CD14-positive monocyte (primary cell): ENCODE data around the gene MEGF8. TPM values are rescaled to one million over a fixed set of nuclear protein-coding genes. Genes with fewer than 3 reads are reported as not detected.

Experiments used
- DNase-seq, 3 donors: peaks; one replicate each; pipeline ENCODE4 v3.0.0-alpha.2; 2011 to 2022
- H2AFZ ChIP-seq: 2 replicates; pipeline ENCODE4 v1.6.0; 2012; ENCODE audit warnings: mild to moderate bottlenecking, low read depth, low read length, inconsistent platforms; ENCODE audit not compliant: insufficient read depth, poor library complexity, severe bottlenecking
- H3K27ac ChIP-seq, 2 donors: 1 replicate in 1 of 2; 2 replicates in 1 of 2; pipeline ENCODE4 v1.5.1; 2012 to 2013; ENCODE audit warnings: low read length in 2 of 2, control low read depth in 1 of 2, inconsistent platforms in 1 of 2, low read depth in 1 of 2, mild to moderate bottlenecking in 1 of 2
- H3K27me3 ChIP-seq, 2 donors: one replicate each; pipeline versions ENCODE4 v1.6.0 to v1.6.1; 2011 to 2013; ENCODE audit warnings: low read length in 2 of 2; ENCODE audit not compliant: control insufficient read depth in 2 of 2, insufficient read depth in 2 of 2
- H3K36me3 ChIP-seq, 2 donors: replicated peaks in 1 of 2; 1 replicate in 1 of 2; 2 replicates in 1 of 2; pipeline versions ENCODE4 v1.5.1 to v1.6.1; 2012 to 2013; ENCODE audit warnings: low read length in 2 of 2, control low read depth in 1 of 2, inconsistent platforms in 1 of 2, mild to moderate bottlenecking in 1 of 2; ENCODE audit not compliant: insufficient read depth in 2 of 2, control insufficient read depth in 1 of 2
- H3K4me1 ChIP-seq, 2 donors: 1 replicate in 1 of 2; 2 replicates in 1 of 2; pipeline versions ENCODE4 v1.5.1 to v1.6.1; 2012 to 2013; ENCODE audit warnings: low read length in 2 of 2, control low read depth in 1 of 2, inconsistent platforms in 1 of 2, mild to moderate bottlenecking in 1 of 2, moderate library complexity in 1 of 2; ENCODE audit not compliant: insufficient read depth in 2 of 2, control insufficient read depth in 1 of 2
- H3K4me2 ChIP-seq: replicated peaks from 2 replicates; pipeline ENCODE3; 2012; ENCODE audit warnings: low read length, moderate library complexity, mild to moderate bottlenecking; ENCODE audit not compliant: poor library complexity, severe bottlenecking; ENCODE audit errors: extremely low read depth
- H3K4me3 ChIP-seq, 3 experiments: fragments of 200-600 bp in 1 of 3; sonication (generic) in 1 of 3; replicated peaks in 1 of 3; 1 replicate in 2 of 3; 2 replicates in 1 of 3; pipeline ENCODE4 v1.5.1; 2011 to 2013; ENCODE audit warnings: low read length in 3 of 3, mild to moderate bottlenecking in 3 of 3, control low read depth in 2 of 3, low read depth in 2 of 3, inconsistent platforms in 1 of 3, moderate library complexity in 1 of 3
- H3K79me2 ChIP-seq: 2 replicates; pipeline ENCODE4 v1.6.0; 2012; ENCODE audit warnings: mild to moderate bottlenecking, control low read depth, inconsistent platforms, low read length, moderate library complexity; ENCODE audit not compliant: insufficient read depth
- H3K9ac ChIP-seq: 2 replicates; pipeline ENCODE4 v1.6.0; 2017; ENCODE audit warnings: low read length, mild to moderate bottlenecking; ENCODE audit not compliant: insufficient read depth, poor library complexity, severe bottlenecking
- H3K9me3 ChIP-seq, 2 donors: replicated peaks in 1 of 2; 1 replicate in 1 of 2; 2 replicates in 1 of 2; pipeline versions ENCODE4 v1.5.1 to v1.6.1; 2012 to 2013; ENCODE audit warnings: low read length in 2 of 2, control low read depth in 1 of 2; ENCODE audit not compliant: control insufficient read depth in 1 of 2, insufficient read depth in 1 of 2
- H4K20me1 ChIP-seq: 2 replicates; pipeline ENCODE4 v1.6.0; 2012; ENCODE audit warnings: mild to moderate bottlenecking, low read length, control low read depth, moderate library complexity; ENCODE audit not compliant: insufficient read depth
- H3K27ac Mint-ChIP-seq, 7 donors: one replicate each; pipeline ENCODE4 v1.8.0; 2020; ENCODE audit warnings: mild to moderate bottlenecking in 7 of 7, mixed read lengths in 7 of 7, moderate library complexity in 6 of 7, inconsistent platforms in 2 of 7
- H3K27me3 Mint-ChIP-seq, 3 donors: one replicate each; pipeline ENCODE4 v1.8.0; 2021 to 2022; ENCODE audit warnings: low read depth in 3 of 3, mild to moderate bottlenecking in 3 of 3, mixed read lengths in 3 of 3, moderate library complexity in 3 of 3, inconsistent platforms in 1 of 3
- H3K36me3 Mint-ChIP-seq, 2 donors: one replicate each; pipeline ENCODE4 v1.8.0; 2020; ENCODE audit warnings: mixed read lengths in 2 of 2, inconsistent platforms in 1 of 2, mild to moderate bottlenecking in 1 of 2
- H3K4me1 Mint-ChIP-seq: one replicate; pipeline ENCODE4 v1.8.0; 2020; ENCODE audit warnings: mild to moderate bottlenecking, mixed read lengths
- H3K4me3 Mint-ChIP-seq, 2 donors: one replicate each; pipeline ENCODE4 v1.8.0; 2020; ENCODE audit warnings: mild to moderate bottlenecking in 2 of 2, mixed read lengths in 2 of 2, moderate library complexity in 1 of 2
- H3K9me3 Mint-ChIP-seq, 7 donors: one replicate each; pipeline ENCODE4 v1.8.0; 2020 to 2022; ENCODE audit warnings: mixed read lengths in 7 of 7, mild to moderate bottlenecking in 6 of 7, moderate library complexity in 6 of 7, inconsistent platforms in 2 of 7
- WGBS: methylation state at CpG from one replicate; pipeline ENCODE4 v1.1.5; 2013; ENCODE audit warnings: missing lambda C conversion rate; ENCODE audit not compliant: insufficient coverage; 5-methylcytosine and 5-hydroxymethylcytosine counted together
- intact Hi-C, 2 donors: fragments of 100-400 bp; cut with micrococcal nuclease; formaldehyde crosslinking; loops; one replicate each; pipeline versions ENCODE4 v1.15.0 to v1.15.1; 2023
- polyA plus RNA-seq, 3 donors: library from polyadenylated mRNA; depleted of rRNA in 1 of 3; unstranded in 2 of 3; stranded (reverse) in 1 of 3; fragments of 300-500 nt in 2 of 3; fragments of >200 nt in 1 of 3; fragmentation: Illumina TruSeq in 2 of 3; gene quantifications; 1 replicate in 2 of 3; 2 replicates in 1 of 3; pipeline ENCODE4 v1.2.3, GENCODE V29; 2012 to 2021
- TF ChIP-seq, protein P1 (sequence below): fragments of 200-600 bp; IDR thresholded peaks from one replicate; pipeline ENCODE4 v1.8.0; 2022; ENCODE audit warnings: antibody characterized with exemption, mild to moderate bottlenecking

The MEGF8 gene
- polyA plus RNA-seq, 3 donors, result 0.15 to 2.7 (median 0.27) TPM

DNA sequence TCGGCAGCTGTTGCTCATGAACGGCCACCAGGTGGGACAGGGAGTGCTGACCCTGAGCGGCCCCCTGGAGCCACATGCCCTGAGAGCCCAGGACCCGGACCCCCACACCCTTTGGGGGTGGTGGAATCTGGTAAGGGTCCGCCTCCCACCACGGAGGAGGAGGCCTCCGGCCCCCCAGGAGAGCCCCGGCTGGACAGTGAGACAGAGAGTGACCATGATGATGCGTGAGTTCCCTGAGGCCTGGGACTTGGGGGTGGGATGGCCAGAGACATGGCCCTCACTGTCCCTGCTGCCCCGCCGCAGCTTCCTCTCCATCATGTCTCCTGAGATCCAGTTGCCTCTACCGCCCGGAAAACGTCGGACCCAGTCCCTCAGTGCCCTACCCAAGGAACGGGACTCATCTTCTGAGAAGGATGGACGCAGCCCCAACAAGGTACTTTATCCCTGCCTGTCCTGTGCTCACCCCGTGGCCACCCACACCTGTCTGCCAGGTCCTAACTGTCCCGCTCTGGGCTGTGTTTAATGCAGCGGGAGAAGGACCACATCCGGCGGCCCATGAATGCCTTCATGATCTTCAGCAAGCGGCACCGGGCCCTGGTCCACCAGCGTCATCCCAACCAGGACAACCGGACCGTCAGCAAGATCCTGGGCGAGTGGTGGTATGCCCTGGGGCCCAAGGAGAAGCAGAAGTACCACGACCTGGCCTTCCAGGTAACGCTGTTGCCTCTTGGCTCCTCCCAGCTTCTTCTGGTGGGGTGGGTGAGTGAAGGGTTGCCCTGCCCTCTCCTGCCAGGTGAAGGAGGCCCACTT is 38.2 kb upstream of the MEGF8 start:
- TF ChIP-seq, protein P1, sequence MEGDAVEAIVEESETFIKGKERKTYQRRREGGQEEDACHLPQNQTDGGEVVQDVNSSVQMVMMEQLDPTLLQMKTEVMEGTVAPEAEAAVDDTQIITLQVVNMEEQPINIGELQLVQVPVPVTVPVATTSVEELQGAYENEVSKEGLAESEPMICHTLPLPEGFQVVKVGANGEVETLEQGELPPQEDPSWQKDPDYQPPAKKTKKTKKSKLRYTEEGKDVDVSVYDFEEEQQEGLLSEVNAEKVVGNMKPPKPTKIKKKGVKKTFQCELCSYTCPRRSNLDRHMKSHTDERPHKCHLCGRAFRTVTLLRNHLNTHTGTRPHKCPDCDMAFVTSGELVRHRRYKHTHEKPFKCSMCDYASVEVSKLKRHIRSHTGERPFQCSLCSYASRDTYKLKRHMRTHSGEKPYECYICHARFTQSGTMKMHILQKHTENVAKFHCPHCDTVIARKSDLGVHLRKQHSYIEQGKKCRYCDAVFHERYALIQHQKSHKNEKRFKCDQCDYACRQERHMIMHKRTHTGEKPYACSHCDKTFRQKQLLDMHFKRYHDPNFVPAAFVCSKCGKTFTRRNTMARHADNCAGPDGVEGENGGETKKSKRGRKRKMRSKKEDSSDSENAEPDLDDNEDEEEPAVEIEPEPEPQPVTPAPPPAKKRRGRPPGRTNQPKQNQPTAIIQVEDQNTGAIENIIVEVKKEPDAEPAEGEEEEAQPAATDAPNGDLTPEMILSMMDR, result no peak

DNA sequence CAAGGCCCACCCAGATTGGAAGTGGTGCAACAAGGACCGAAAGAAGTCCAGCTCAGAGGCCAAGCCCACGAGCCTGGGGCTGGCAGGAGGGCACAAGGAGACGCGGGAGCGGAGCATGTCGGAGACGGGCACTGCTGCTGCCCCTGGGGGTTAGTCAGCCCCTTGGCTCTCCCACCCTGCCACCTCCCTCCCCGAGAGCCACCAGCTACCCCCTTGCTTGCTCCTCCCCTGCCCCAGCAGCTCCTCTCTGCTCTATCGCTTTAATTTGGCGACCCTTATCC is 37.7 kb upstream of the MEGF8 start:
- Mint-ChIP-seq H3K27me3 (peaks cover 0 to 5% (median 0%) of the 10 kb centered on the region in 3 donors), H3K27ac (peak overlapping the region in 3 of 7 donors; percentile 42 to 88 (median 81)), H3K4me1 (peaks cover 33% of the 10 kb centered on the region), H3K4me3 (no peak overlapping the region), H3K36me3 (peaks cover 42 to 58% of the 10 kb centered on the region in 2 donors), H3K9me3 (no peaks in the 10 kb centered on the region)
- peaks cover 37 to 48% of the 10 kb centered on the region in 2 donors for H3K4me1 ChIP-seq
- H3K36me3 ChIP-seq, result peaks cover 54 to 57% of the 10 kb centered on the region in 2 donors
- intact Hi-C loops, result loop anchor here (2.0 to 10.0 kb wide), 4 partner anchors 15 to 153 kb away; partner anchors contain the start of genes PAFAH1B3 (in 1 of the 2), POU2F2 (in 1 of the 2) and PRR19 (in 1 of the 2)
- TF ChIP-seq, protein P1, result no peak
- no peak overlapping the region for H3K4me3 ChIP-seq
- no peak for DNase-seq
- no peak overlapping the region for H3K9ac ChIP-seq
- H3K4me2 ChIP-seq, result no peak overlapping the region
- H4K20me1 ChIP-seq, result peaks cover 78% of the 10 kb centered on the region
- H3K27me3 ChIP-seq, result no peaks in the 10 kb centered on the region
- no peaks in the 10 kb centered on the region for H3K9me3 ChIP-seq
- H2AFZ ChIP-seq, result no peak overlapping the region
- WGBS, result 99% methylated on average over 10 of the region's 10 CpGs
- peaks cover 30% of the 10 kb centered on the region for H3K79me2 ChIP-seq
- H3K27ac ChIP-seq, result peak overlapping the region; percentile 2 to 56

More for the DNA sequence above, 38.2 kb upstream of the MEGF8 start:
- Mint-ChIP-seq H3K36me3 (peaks cover 37 to 52% of the 10 kb centered on the region in 2 donors), H3K27ac (peak overlapping the region in 6 of 7 donors; percentile 32 to 98 (median 78)), H3K27me3 (peaks cover 0 to 5% (median 0%) of the 10 kb centered on the region in 3 donors), H3K9me3 (no peaks in the 10 kb centered on the region), H3K4me1 (peaks cover 33% of the 10 kb centered on the region), H3K4me3 (no peak overlapping the region)
- H3K27me3 ChIP-seq, result no peaks in the 10 kb centered on the region
- H3K4me3 ChIP-seq, result no peak overlapping the region
- H3K9ac ChIP-seq, result no peak overlapping the region
- H2AFZ ChIP-seq, result no peak overlapping the region
- 92% methylated on average over 25 of the region's 30 CpGs for WGBS
- no peak overlapping the region for H3K4me2 ChIP-seq
- H3K9me3 ChIP-seq, result no peaks in the 10 kb centered on the region
- H3K4me1 ChIP-seq, result peaks cover 42 to 53% of the 10 kb centered on the region in 2 donors
- peak overlapping the region; percentile 43 to 56 for H3K27ac ChIP-seq
- intact Hi-C loops, result loop anchor here (2.0 to 10.0 kb wide), 4 partner anchors 16 to 152 kb away; partner anchors contain the start of genes PAFAH1B3 (in 1 of the 2), POU2F2 (in 1 of the 2) and PRR19 (in 1 of the 2)
- H3K36me3 ChIP-seq, result peaks cover 48 to 52% of the 10 kb centered on the region in 2 donors
- DNase-seq, result no peak
- H4K20me1 ChIP-seq, result peaks cover 75% of the 10 kb centered on the region
- peaks cover 33% of the 10 kb centered on the region for H3K79me2 ChIP-seq
